ENCODE results near the gene RNF187.
"Not testable (repeated sequence)": the region's sequence is repeated elsewhere in the genome, so short reads cannot be mapped to it uniquely, and the experiment has no call there.

The RNF187 gene

GRCh38 chr1:228488818-228489674 is 1.9 kb downstream of the RNF187 start:
- no peak for DNase-seq

GRCh38 chr1:228490120-228491078 is 3.2 kb downstream of the RNF187 start:
- DNase-seq, result no peak

- no peak for DNase-seq
These were observed 6.2 kb downstream of the RNF187 start for GRCh38 chr1:228493141-228494043.

GRCh38 chr1:228494044-228494353 is 6.8 kb downstream of the RNF187 start:
- DNase-seq, result no peak

- DNase-seq, result no peak
These were observed 7.2 kb downstream of the RNF187 start for GRCh38 chr1:228494391-228494790.

- DNase-seq, result no peak
These were observed 8.0 kb downstream of the RNF187 start for GRCh38 chr1:228494970-228495853.

- DNase-seq, result no peak
These were observed 8.9 kb downstream of the RNF187 start for GRCh38 chr1:228496084-228496483.

- DNase-seq, result no peak
These were observed 9.3 kb downstream of the RNF187 start for GRCh38 chr1:228496494-228496893.

- DNase-seq, result no peak
These were observed 10.0 kb downstream of the RNF187 start for GRCh38 chr1:228497206-228497605.

GRCh38 chr1:228497817-228498216 is 10.6 kb downstream of the RNF187 start:
- no peak for DNase-seq

- no peak for DNase-seq
These were observed 13.1 kb downstream of the RNF187 start for GRCh38 chr1:228500143-228500734.

GRCh38 chr1:228500901-228501871 is 14.0 kb downstream of the RNF187 start:
- DNase-seq, result peak; percentile 69

GRCh38 chr1:228502522-228502921 is 15.3 kb downstream of the RNF187 start:
- no peak for DNase-seq

GRCh38 chr1:228505944-228506343 is 18.8 kb downstream of the RNF187 start:
- not testable (repeated sequence) for DNase-seq

- no peak for DNase-seq
These were observed 20.9 kb downstream of the RNF187 start for GRCh38 chr1:228507961-228508652.

- DNase-seq, result no peak
These were observed 21.7 kb downstream of the RNF187 start for GRCh38 chr1:228508840-228509415.

- DNase-seq, result no peak
These were observed 23.1 kb downstream of the RNF187 start for GRCh38 chr1:228510101-228510802.

- DNase-seq, result no peak
These were observed 23.7 kb downstream of the RNF187 start for GRCh38 chr1:228510803-228511413.
